Measurements from ENCODE around the gene COL4A2.

DNA sequence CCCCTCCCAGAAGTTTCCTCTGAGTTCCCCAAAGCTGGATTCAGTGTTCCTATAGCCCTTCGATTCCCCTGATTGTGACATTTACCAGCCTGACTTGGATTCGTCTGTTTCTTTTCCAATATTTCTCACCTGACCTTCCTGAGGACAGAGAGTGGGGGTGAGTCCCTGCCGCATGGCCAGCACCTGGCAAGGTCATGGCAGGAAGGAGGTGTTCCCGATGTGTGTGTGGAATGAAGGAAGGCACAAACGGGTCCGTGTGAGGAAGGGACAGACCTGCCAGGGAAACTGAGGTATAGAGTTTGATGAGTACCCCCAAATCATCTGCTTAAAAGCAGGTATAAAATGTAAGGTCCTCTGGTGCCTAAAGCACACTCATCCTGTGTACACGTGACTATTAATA is 3.4 kb upstream of the COL4A2 start:
- TF ChIP-seq CTCF (conservative IDR thresholded peaks at IDR 0.05; ENCODE audit: low read length) (no peak), EZH2phosphoT487 (IDR thresholded peaks at IDR 0.05; ENCODE audit: borderline replicate concordance) (no peak)
